Activated effector memory CD4-positive, alpha-beta T cell treated with Interleukin-2 at 50 U/mL for 16 hours (primary cell): ENCODE results near the gene HES5.

Source experiments
- DNase-seq: peaks from one replicate; pipeline ENCODE4 v3.0.0-alpha.2; 2020

HES5 gene

GRCh38 chr1:2514863-2515762, 14.9 kb downstream of the HES5 start:
- DNase-seq: no peak

GRCh38 chr1:2513939-2514652, 16.0 kb downstream of the HES5 start:
- no peak for DNase-seq

- no peak for DNase-seq
These were observed 17.1 kb downstream of the HES5 start for GRCh38 chr1:2512862-2513421.

GRCh38 chr1:2510366-2511155, 19.5 kb downstream of the HES5 start:
- no peak for DNase-seq

GRCh38 chr1:2509589-2509988, 20.5 kb downstream of the HES5 start:
- DNase-seq: no peak

GRCh38 chr1:2508751-2509150, 21.3 kb downstream of the HES5 start:
- DNase-seq: no peak

GRCh38 chr1:2508180-2508579, 21.9 kb downstream of the HES5 start:
- no peak for DNase-seq

GRCh38 chr1:2507744-2508155, 22.3 kb downstream of the HES5 start:
- no peak for DNase-seq

GRCh38 chr1:2506901-2507565, 23.0 kb downstream of the HES5 start:
- DNase-seq: no peak

GRCh38 chr1:2506007-2506860, 23.8 kb downstream of the HES5 start:
- DNase-seq: no peak

GRCh38 chr1:2505461-2505994, 24.5 kb downstream of the HES5 start:
- no peak for DNase-seq

GRCh38 chr1:2504949-2505272, 25.2 kb downstream of the HES5 start:
- DNase-seq: no peak

GRCh38 chr1:2504225-2504948, 25.7 kb downstream of the HES5 start:
- no peak for DNase-seq

- DNase-seq: no peak
These were observed 26.4 kb downstream of the HES5 start for GRCh38 chr1:2503554-2504224.

- DNase-seq: no peak
These were observed 27.2 kb downstream of the HES5 start for GRCh38 chr1:2502661-2503553.

GRCh38 chr1:2502210-2502609, 27.9 kb downstream of the HES5 start:
- DNase-seq: no peak

- no peak for DNase-seq
These were observed 28.3 kb downstream of the HES5 start for GRCh38 chr1:2501820-2502119.

- no peak for DNase-seq
These were observed 28.8 kb downstream of the HES5 start for GRCh38 chr1:2501041-2501819.
